ENCODE results near the gene CDK5.

DNA sequence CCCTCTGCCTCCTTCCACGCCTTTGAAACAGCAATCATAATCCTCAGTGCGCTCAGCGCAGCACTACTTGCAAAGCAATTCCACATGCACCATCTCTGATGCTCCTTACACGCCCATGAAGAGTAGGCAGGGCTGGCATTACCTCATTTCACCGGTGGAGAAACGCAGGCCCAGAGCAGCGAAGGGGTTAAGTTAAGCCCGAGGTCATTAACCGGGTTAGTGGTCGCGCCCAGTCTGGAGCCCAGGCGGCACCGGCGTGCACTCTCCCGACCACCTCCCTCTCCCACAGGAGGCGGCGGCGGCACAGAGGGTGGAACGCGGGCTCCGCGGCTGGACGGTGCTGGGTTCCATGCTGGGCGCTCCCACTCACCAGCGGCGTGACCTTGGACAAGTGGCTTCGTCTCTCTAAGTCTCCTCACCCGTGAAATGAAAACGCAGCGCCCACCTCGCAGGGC, 22.4 kb upstream of the CDK5 start:
- no peak for TF ChIP-seq POLR2AphosphoS5 (IDR thresholded peaks at IDR 0.05; ENCODE audit: low read depth, low read length)
- TF ChIP-seq, protein P1, sequence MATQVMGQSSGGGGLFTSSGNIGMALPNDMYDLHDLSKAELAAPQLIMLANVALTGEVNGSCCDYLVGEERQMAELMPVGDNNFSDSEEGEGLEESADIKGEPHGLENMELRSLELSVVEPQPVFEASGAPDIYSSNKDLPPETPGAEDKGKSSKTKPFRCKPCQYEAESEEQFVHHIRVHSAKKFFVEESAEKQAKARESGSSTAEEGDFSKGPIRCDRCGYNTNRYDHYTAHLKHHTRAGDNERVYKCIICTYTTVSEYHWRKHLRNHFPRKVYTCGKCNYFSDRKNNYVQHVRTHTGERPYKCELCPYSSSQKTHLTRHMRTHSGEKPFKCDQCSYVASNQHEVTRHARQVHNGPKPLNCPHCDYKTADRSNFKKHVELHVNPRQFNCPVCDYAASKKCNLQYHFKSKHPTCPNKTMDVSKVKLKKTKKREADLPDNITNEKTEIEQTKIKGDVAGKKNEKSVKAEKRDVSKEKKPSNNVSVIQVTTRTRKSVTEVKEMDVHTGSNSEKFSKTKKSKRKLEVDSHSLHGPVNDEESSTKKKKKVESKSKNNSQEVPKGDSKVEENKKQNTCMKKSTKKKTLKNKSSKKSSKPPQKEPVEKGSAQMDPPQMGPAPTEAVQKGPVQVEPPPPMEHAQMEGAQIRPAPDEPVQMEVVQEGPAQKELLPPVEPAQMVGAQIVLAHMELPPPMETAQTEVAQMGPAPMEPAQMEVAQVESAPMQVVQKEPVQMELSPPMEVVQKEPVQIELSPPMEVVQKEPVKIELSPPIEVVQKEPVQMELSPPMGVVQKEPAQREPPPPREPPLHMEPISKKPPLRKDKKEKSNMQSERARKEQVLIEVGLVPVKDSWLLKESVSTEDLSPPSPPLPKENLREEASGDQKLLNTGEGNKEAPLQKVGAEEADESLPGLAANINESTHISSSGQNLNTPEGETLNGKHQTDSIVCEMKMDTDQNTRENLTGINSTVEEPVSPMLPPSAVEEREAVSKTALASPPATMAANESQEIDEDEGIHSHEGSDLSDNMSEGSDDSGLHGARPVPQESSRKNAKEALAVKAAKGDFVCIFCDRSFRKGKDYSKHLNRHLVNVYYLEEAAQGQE (IDR thresholded peaks at IDR 0.05; ENCODE audit: insufficient read depth in 1 of 2, low read depth in 2 of 2, low read length in 2 of 2): no peak
- no peak; the same call in 1 of the 2 replicates for TF ChIP-seq TAF1 (IDR thresholded peaks at IDR 0.05; ENCODE audit: borderline replicate concordance, insufficient read depth, low read length)
- TF ChIP-seq SIN3A (IDR thresholded peaks at IDR 0.05; ENCODE audit: borderline replicate concordance, insufficient read depth, low read length): peak; percentile 41; the same call in 1 of the 2 replicates
